GM23338 (cell line): ENCODE data around the gene BTC. TPM values are rescaled to one million over a fixed set of nuclear protein-coding genes. Genes with fewer than 3 reads are reported as not detected.

Source experiments
- ATAC-seq: fragments of 200-7000 bp; cut with Tn5 transposase; 3 replicates; pipeline ENCODE4 v1.9.1; 2020
- DNase-seq: peaks from one replicate; pipeline ENCODE4 v3.0.0-alpha.2; 2015; ENCODE audit warnings: low spot score
- H2AFZ ChIP-seq: fragments of 200-600 bp; sonication (generic); 2 replicates; pipeline ENCODE4 v1.8.0; 2016; ENCODE audit warnings: antibody characterized with exemption, mild to moderate bottlenecking, moderate library complexity
- H3F3A ChIP-seq: fragments of 200-600 bp; sonication (generic); replicated peaks from 2 replicates; pipeline ENCODE4 v1.8.0; 2017; ENCODE audit warnings: antibody characterized with exemption, mixed run types, low read depth
- H3K27ac ChIP-seq: fragments of 200-600 bp; sonication (generic); 2 replicates; pipeline ENCODE4 v1.6.1; 2016; ENCODE audit warnings: low read depth
- H3K27me3 ChIP-seq: fragments of 200-600 bp; sonication (generic); 2 replicates; pipeline ENCODE4 v1.8.0; 2016; ENCODE audit warnings: mild to moderate bottlenecking, mixed run types, moderate library complexity; ENCODE audit not compliant: insufficient read depth
- H3K36me3 ChIP-seq: fragments of 200-600 bp; sonication (generic); 2 replicates; pipeline ENCODE4 v1.8.0; 2016; ENCODE audit warnings: mild to moderate bottlenecking; ENCODE audit not compliant: insufficient read depth
- H3K4me1 ChIP-seq: fragments of 200-600 bp; sonication (generic); 2 replicates; pipeline ENCODE4 v1.8.0; 2016; ENCODE audit warnings: mild to moderate bottlenecking, moderate library complexity; ENCODE audit not compliant: insufficient read depth
- H3K4me2 ChIP-seq: fragments of 200-600 bp; sonication (generic); 2 replicates; pipeline ENCODE4 v1.7.1; 2017; ENCODE audit warnings: mixed run types
- H3K4me3 ChIP-seq: fragments of 200-600 bp; sonication (generic); 2 replicates; pipeline ENCODE4 v1.6.1; 2016; ENCODE audit warnings: mixed run types
- H3K79me2 ChIP-seq: fragments of 200-600 bp; sonication (generic); replicated peaks from 2 replicates; pipeline ENCODE4 v1.8.0; 2017; ENCODE audit warnings: mild to moderate bottlenecking; ENCODE audit not compliant: insufficient read depth
- H3K9me2 ChIP-seq: fragments of 200-600 bp; sonication (generic); 2 replicates; pipeline ENCODE4 v1.8.0; 2017; ENCODE audit not compliant: insufficient read depth
- H4K20me1 ChIP-seq: fragments of 200-600 bp; sonication (generic); replicated peaks from 2 replicates; pipeline ENCODE4 v1.8.0; 2017; ENCODE audit warnings: mild to moderate bottlenecking; ENCODE audit not compliant: insufficient read depth
- H3K27ac Mint-ChIP-seq: 2 replicates; pipeline ENCODE4 v1.8.0; 2020; ENCODE audit warnings: inconsistent platforms, mild to moderate bottlenecking, moderate library complexity, mixed read lengths
- H3K27me3 Mint-ChIP-seq: 3 replicates; pipeline ENCODE4 v1.8.0; 2022; ENCODE audit warnings: low read depth, mild to moderate bottlenecking, moderate library complexity, mixed read lengths, inconsistent platforms; ENCODE audit not compliant: insufficient read depth, poor library complexity
- H3K36me3 Mint-ChIP-seq: 3 replicates; pipeline ENCODE4 v1.8.0; 2021; ENCODE audit warnings: low read depth, mild to moderate bottlenecking, inconsistent platforms, moderate library complexity, mixed read lengths
- H3K4me1 Mint-ChIP-seq: 3 replicates; pipeline ENCODE4 v1.8.0; 2020; ENCODE audit warnings: mild to moderate bottlenecking, inconsistent platforms, mixed read lengths
- H3K4me3 Mint-ChIP-seq: 3 replicates; pipeline ENCODE4 v1.8.0; 2021; ENCODE audit warnings: moderate library complexity, mild to moderate bottlenecking, inconsistent platforms, mixed read lengths
- H3K9me3 Mint-ChIP-seq: 3 replicates; pipeline ENCODE4 v1.8.0; 2020; ENCODE audit warnings: moderate library complexity, mild to moderate bottlenecking, inconsistent platforms, mixed read lengths
- CREB1 ChIP-seq: fragments of 250-450 bp; sonication (Bioruptor Pico); IDR thresholded peaks from 2 replicates; pipeline ENCODE4 v1.5.0; 2020; ENCODE audit warnings: low read depth, mild to moderate bottlenecking, moderate library complexity
- CTCF ChIP-seq, 2 experiments: fragments of 200-600 bp in 1 of 2; sonication (generic) in 1 of 2; conservative IDR thresholded peaks; 2 replicates each; pipeline versions ENCODE4 v1.5.1 to v1.6.1; 2016 to 2017; ENCODE audit warnings: antibody characterized with exemption in 2 of 2, low read depth in 2 of 2, mild to moderate bottlenecking in 2 of 2, moderate library complexity in 1 of 2
- EZH2 ChIP-seq: fragments of 200-600 bp; sonication (generic); IDR thresholded peaks from one replicate; pipeline ENCODE4 v1.8.0; 2017; ENCODE audit warnings: antibody characterized with exemption, mild to moderate bottlenecking, low read depth; ENCODE audit not compliant: unreplicated experiment
- EZH2phosphoT487 ChIP-seq: fragments of 200-600 bp; sonication (generic); IDR thresholded peaks from one replicate; pipeline ENCODE4 v1.8.1; 2018; ENCODE audit warnings: antibody characterized with exemption; ENCODE audit not compliant: unreplicated experiment
- JUNB ChIP-seq: IDR thresholded peaks from one replicate; pipeline ENCODE4 v1.6.1; 2016; ENCODE audit warnings: antibody characterized with exemption; ENCODE audit not compliant: unreplicated experiment
- NANOG ChIP-seq: IDR thresholded peaks from 2 replicates; pipeline ENCODE4 v1.6.1; 2016; ENCODE audit warnings: antibody characterized with exemption, borderline replicate concordance
- POLR2AphosphoS5 ChIP-seq: IDR thresholded peaks from 2 replicates; pipeline ENCODE4 v1.6.1; 2016; ENCODE audit warnings: antibody characterized with exemption, low read depth
- REST ChIP-seq: IDR thresholded peaks from one replicate; pipeline ENCODE4 v1.6.1; 2018; ENCODE audit warnings: antibody characterized with exemption; ENCODE audit not compliant: unreplicated experiment
- STAT1 ChIP-seq: IDR thresholded peaks from one replicate; pipeline ENCODE4 v1.6.1; 2016; ENCODE audit warnings: antibody characterized with exemption; ENCODE audit not compliant: unreplicated experiment
- ZNF114 ChIP-seq: fragments of 250-450 bp; sonication (Bioruptor Pico); IDR thresholded peaks from 2 replicates; pipeline ENCODE4 v1.5.0; 2020; ENCODE audit warnings: mild to moderate bottlenecking, moderate library complexity
- ZNF331 ChIP-seq: fragments of 250-450 bp; sonication (Bioruptor Pico); IDR thresholded peaks from 2 replicates; pipeline ENCODE4 v1.5.0; 2020; ENCODE audit warnings: low read depth, mild to moderate bottlenecking, moderate library complexity
- polyA plus RNA-seq: library from polyadenylated mRNA; unstranded; fragments of >200 nt; fragmentation: Nextera tagmentation; extraction: Ambion mirVana; gene quantifications from 2 replicates; pipeline ENCODE4 v1.2.1, GENCODE V29; 2016
- total RNA-seq: library from RNA; depleted of rRNA; stranded (reverse); fragments of >200 nt; shearing (Covaris generic); gene quantifications from 2 replicates; pipeline ENCODE4 v1.2.3, GENCODE V29; 2014
- TF ChIP-seq, protein P1 (sequence below): fragments of 250-450 bp; sonication (Bioruptor Pico); IDR thresholded peaks from 2 replicates; pipeline ENCODE4 v1.5.0; 2020; ENCODE audit warnings: mild to moderate bottlenecking, moderate library complexity
- TF ChIP-seq, protein P2 (sequence below): IDR thresholded peaks from 2 replicates; pipeline ENCODE4 v1.6.1; 2016; ENCODE audit warnings: antibody characterized with exemption

The BTC gene
- total and polyA plus RNA-seq, 2 experiments from 2014 or later, result 0.18 to 0.59 TPM

DNA sequence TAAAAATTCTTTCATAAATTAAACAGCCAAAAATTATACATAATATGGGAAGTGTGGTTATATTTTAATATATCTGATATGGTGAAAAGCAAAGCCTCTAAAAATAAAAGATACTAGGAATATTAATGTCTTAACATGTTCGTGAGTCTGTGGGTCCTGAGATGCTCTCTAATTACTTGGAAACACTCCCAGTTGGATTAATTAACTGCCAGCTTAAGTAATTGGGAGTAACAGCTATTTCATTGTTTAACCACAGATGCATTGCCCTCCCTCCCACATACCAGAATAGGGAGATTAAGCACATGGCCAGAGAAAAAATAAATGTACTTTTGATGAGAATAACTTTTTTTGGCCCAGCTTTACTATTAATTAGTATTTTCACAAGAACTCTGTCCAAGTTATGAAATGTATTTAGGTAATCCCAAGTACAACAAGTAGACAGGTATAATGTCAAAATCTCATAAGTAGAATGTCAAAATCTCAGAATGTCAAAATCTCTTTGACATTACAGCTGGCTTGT is 79.7 kb downstream of the BTC start:
- H3K27ac Mint-ChIP-seq, result no peak overlapping the region
- peaks cover 19% of the 10 kb centered on the region for H3K9me3 Mint-ChIP-seq
- H3K4me3 Mint-ChIP-seq, result no peak overlapping the region
- H3K9me2 ChIP-seq, result no peaks in the 10 kb centered on the region
- no peaks in the 10 kb centered on the region for H3K79me2 ChIP-seq
- H3K27ac ChIP-seq, result no peak overlapping the region
- H3K27me3 Mint-ChIP-seq, result no peaks in the 10 kb centered on the region
- peaks cover 8% of the 10 kb centered on the region; the same call in 2 of the 3 replicates for H3K36me3 Mint-ChIP-seq
- no peaks in the 10 kb centered on the region for H4K20me1 ChIP-seq
- H3K4me3 ChIP-seq, result no peak overlapping the region
- H2AFZ ChIP-seq, result no peak overlapping the region
- no peaks in the 10 kb centered on the region for H3K27me3 ChIP-seq
- no peaks in the 10 kb centered on the region for H3K4me1 Mint-ChIP-seq
- no peaks in the 10 kb centered on the region for H3K36me3 ChIP-seq
- no peak overlapping the region for H3K4me2 ChIP-seq
- TF ChIP-seq CREB1 (no peak), ZNF114 (CRISPR knock-in tag) (no peak), EZH2phosphoT487 (no peak), EZH2 (no peak), ZNF331 (no peak), NANOG (no peak), CTCF (conservative IDR thresholded peaks at IDR 0.05; ENCODE audit: low read depth in 2 of 2) (no peak), STAT1 (no peak), JUNB (no peak), POLR2AphosphoS5 (no peak), REST (no peak)
- TF ChIP-seq, protein P1, sequence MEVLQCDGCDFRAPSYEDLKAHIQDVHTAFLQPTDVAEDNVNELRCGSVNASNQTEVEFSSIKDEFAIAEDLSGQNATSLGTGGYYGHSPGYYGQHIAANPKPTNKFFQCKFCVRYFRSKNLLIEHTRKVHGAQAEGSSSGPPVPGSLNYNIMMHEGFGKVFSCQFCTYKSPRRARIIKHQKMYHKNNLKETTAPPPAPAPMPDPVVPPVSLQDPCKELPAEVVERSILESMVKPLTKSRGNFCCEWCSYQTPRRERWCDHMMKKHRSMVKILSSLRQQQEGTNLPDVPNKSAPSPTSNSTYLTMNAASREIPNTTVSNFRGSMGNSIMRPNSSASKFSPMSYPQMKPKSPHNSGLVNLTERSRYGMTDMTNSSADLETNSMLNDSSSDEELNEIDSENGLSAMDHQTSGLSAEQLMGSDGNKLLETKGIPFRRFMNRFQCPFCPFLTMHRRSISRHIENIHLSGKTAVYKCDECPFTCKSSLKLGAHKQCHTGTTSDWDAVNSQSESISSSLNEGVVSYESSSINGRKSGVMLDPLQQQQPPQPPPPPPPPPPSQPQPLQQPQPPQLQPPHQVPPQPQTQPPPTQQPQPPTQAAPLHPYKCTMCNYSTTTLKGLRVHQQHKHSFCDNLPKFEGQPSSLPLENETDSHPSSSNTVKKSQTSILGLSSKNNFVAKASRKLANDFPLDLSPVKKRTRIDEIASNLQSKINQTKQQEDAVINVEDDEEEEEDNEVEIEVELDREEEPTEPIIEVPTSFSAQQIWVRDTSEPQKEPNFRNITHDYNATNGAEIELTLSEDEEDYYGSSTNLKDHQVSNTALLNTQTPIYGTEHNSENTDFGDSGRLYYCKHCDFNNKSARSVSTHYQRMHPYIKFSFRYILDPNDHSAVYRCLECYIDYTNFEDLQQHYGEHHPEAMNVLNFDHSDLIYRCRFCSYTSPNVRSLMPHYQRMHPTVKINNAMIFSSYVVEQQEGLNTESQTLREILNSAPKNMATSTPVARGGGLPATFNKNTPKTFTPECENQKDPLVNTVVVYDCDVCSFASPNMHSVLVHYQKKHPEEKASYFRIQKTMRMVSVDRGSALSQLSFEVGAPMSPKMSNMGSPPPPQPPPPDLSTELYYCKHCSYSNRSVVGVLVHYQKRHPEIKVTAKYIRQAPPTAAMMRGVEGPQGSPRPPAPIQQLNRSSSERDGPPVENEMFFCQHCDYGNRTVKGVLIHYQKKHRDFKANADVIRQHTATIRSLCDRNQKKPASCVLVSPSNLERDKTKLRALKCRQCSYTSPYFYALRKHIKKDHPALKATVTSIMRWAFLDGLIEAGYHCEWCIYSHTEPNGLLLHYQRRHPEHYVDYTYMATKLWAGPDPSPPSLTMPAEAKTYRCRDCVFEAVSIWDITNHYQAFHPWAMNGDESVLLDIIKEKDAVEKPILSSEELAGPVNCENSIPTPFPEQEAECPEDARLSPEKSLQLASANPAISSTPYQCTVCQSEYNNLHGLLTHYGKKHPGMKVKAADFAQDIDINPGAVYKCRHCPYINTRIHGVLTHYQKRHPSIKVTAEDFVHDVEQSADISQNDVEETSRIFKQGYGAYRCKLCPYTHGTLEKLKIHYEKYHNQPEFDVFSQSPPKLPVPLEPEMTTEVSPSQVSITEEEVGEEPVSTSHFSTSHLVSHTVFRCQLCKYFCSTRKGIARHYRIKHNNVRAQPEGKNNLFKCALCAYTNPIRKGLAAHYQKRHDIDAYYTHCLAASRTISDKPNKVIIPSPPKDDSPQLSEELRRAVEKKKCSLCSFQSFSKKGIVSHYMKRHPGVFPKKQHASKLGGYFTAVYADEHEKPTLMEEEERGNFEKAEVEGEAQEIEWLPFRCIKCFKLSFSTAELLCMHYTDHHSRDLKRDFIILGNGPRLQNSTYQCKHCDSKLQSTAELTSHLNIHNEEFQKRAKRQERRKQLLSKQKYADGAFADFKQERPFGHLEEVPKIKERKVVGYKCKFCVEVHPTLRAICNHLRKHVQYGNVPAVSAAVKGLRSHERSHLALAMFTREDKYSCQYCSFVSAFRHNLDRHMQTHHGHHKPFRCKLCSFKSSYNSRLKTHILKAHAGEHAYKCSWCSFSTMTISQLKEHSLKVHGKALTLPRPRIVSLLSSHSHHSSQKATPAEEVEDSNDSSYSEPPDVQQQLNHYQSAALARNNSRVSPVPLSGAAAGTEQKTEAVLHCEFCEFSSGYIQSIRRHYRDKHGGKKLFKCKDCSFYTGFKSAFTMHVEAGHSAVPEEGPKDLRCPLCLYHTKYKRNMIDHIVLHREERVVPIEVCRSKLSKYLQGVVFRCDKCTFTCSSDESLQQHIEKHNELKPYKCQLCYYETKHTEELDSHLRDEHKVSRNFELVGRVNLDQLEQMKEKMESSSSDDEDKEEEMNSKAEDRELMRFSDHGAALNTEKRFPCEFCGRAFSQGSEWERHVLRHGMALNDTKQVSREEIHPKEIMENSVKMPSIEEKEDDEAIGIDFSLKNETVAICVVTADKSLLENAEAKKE (CRISPR knock-in tag), result no peak
- TF ChIP-seq, protein P2, sequence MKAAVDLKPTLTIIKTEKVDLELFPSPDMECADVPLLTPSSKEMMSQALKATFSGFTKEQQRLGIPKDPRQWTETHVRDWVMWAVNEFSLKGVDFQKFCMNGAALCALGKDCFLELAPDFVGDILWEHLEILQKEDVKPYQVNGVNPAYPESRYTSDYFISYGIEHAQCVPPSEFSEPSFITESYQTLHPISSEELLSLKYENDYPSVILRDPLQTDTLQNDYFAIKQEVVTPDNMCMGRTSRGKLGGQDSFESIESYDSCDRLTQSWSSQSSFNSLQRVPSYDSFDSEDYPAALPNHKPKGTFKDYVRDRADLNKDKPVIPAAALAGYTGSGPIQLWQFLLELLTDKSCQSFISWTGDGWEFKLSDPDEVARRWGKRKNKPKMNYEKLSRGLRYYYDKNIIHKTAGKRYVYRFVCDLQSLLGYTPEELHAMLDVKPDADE, result no peak
- ATAC-seq, result no peak
- H3F3A ChIP-seq, result no peaks in the 10 kb centered on the region
- no peak for DNase-seq
- no peaks in the 10 kb centered on the region for H3K4me1 ChIP-seq
